ENCODE results near the gene TBC1D24. TPM values are rescaled to one million over a fixed set of nuclear protein-coding genes. Genes with fewer than 3 reads are reported as not detected.

Gene TBC1D24
- total and polyA plus RNA-seq, 8 donors, result 3.2 to 35.6 (median 9.0) TPM

DNA sequence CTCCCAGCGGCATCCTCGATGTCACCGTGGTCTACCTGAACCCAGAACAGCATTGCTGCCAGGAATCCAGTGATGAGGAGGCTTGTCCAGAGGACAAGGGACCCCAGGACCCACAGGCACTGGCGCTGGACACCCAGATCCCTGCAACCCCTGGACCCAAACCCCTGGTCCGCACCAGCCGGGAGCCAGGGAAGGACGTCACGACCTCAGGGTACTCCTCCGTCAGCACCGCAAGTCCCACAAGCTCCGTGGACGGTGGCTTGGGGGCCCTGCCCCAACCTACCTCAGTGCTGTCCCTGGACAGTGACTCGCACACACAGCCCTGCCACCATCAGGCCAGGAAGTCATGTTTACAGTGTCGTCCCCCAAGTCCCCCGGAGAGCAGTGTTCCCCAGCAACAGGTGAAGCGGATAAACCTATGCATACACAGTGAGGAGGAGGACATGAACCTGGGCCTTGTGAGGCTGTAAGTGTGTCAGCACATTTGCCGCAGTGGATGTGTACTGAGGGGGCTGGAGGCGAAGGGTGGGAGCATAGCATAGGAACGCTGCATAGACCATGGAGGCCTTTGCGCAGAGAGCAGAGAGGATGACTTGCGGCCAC lies 18.3 kb upstream of the TBC1D24 start:
- no peak for DNase-seq
- Histone ChIP-seq H3K27me3 (no peaks in the 10 kb centered on the region), H3K4me1 (peaks cover 10 to 25% (median 19%) of the 10 kb centered on the region in 4 donors), H3K9me3 (no peaks in the 10 kb centered on the region), H3K27ac (no peak overlapping the region), H3K4me3 (no peak overlapping the region), H3K36me3 (peaks cover 5 to 45% (median 21%) of the 10 kb centered on the region in 4 donors)
- TF ChIP-seq, protein P1, sequence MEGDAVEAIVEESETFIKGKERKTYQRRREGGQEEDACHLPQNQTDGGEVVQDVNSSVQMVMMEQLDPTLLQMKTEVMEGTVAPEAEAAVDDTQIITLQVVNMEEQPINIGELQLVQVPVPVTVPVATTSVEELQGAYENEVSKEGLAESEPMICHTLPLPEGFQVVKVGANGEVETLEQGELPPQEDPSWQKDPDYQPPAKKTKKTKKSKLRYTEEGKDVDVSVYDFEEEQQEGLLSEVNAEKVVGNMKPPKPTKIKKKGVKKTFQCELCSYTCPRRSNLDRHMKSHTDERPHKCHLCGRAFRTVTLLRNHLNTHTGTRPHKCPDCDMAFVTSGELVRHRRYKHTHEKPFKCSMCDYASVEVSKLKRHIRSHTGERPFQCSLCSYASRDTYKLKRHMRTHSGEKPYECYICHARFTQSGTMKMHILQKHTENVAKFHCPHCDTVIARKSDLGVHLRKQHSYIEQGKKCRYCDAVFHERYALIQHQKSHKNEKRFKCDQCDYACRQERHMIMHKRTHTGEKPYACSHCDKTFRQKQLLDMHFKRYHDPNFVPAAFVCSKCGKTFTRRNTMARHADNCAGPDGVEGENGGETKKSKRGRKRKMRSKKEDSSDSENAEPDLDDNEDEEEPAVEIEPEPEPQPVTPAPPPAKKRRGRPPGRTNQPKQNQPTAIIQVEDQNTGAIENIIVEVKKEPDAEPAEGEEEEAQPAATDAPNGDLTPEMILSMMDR (IDR thresholded peaks at IDR 0.05), result no peak
- TF ChIP-seq EP300 (IDR thresholded peaks at IDR 0.05), result no peak
- no peak for TF ChIP-seq POLR2AphosphoS5 (IDR thresholded peaks at IDR 0.05)
- TF ChIP-seq POLR2A (IDR thresholded peaks at IDR 0.05), result no peak
- 93 to 98% (median 95%) methylated on average over 11 to 21 of the region's 21 CpGs for WGBS, 5 donors
- intact Hi-C loops (cut with DNase I; ENCODE audit: low total_unique reads), result no loop called here

- H3K9me3 ChIP-seq, result no peaks in the 10 kb centered on the region
- 80 to 85% (median 82%) methylated on average over 13 of the region's 13 CpGs for WGBS, 5 donors
- no peak for DNase-seq
- H3K36me3 ChIP-seq, result peaks cover 5 to 39% (median 21%) of the 10 kb centered on the region in 4 donors
- intact Hi-C loops (cut with DNase I; ENCODE audit: low total_unique reads), result no loop called here
- H3K4me3 ChIP-seq, result no peak overlapping the region
- H3K4me1 ChIP-seq, result peaks cover 10 to 25% (median 19%) of the 10 kb centered on the region in 4 donors
- no peak overlapping the region for H3K27ac ChIP-seq
- H3K27me3 ChIP-seq, result no peaks in the 10 kb centered on the region
- TF ChIP-seq POLR2AphosphoS5 (IDR thresholded peaks at IDR 0.05), result no peak
- TF ChIP-seq POLR2A (IDR thresholded peaks at IDR 0.05), result no peak
- TF ChIP-seq, protein P1 (IDR thresholded peaks at IDR 0.05), result no peak
- TF ChIP-seq EP300 (IDR thresholded peaks at IDR 0.05), result no peak
Measured at GRCh38 chr16:2457267-2457666, 17.7 kb upstream of the TBC1D24 start.

GRCh38 chr16:2457946-2458345 lies 17.0 kb upstream of the TBC1D24 start:
- Histone ChIP-seq H3K4me1 (peaks cover 10 to 25% (median 19%) of the 10 kb centered on the region in 4 donors), H3K9me3 (no peaks in the 10 kb centered on the region), H3K27me3 (no peaks in the 10 kb centered on the region), H3K36me3 (peaks cover 5 to 34% (median 21%) of the 10 kb centered on the region in 4 donors), H3K4me3 (no peak overlapping the region), H3K27ac (no peak overlapping the region)
- TF ChIP-seq, protein P1 (IDR thresholded peaks at IDR 0.05), result no peak
- TF ChIP-seq POLR2AphosphoS5 (IDR thresholded peaks at IDR 0.05), result no peak
- TF ChIP-seq EP300 (IDR thresholded peaks at IDR 0.05), result no peak
- TF ChIP-seq POLR2A (IDR thresholded peaks at IDR 0.05), result no peak
- intact Hi-C loops (cut with DNase I; ENCODE audit: low total_unique reads), result no loop called here
- 58 to 75% (median 71%) methylated on average over 6 to 7 of the region's 7 CpGs for WGBS, 5 donors
- no peak for DNase-seq

DNA sequence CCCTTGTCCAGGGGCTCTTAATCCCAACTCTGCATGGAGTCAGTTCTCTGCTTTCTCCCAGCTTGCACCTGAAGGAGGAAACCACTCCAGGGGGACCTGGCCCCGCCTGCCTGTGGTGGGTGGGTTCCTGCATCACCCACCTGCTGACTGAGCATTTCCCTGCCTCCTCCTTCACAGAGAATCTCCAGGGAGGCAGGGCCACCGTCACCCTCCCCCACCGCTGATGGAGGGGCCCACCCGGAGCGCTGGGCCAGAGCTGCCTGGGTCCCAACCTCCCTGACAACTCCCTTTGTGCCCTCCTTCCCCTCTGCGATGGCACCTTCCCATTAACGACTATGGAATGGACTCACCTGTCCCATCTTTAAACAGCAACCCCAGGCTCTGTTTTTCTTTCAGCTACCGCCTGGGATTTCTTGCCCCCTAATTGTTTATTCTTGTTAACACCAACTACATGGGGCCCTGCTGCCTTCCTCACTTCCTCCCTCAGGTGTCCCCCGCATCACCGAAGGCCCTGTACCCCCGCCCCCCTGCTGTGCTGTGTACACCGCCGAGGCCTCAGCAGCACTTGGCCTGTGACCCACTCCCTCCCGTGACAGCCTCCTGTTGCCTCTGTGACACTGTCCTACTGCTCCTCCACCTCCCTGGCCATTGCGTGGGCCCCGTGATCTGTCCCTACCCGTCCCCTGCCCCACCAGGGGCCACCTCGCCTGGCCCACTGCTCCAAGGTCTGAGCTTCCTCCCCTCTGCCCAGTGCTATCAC lies 15.9 kb upstream of the TBC1D24 start:
- Histone ChIP-seq H3K27me3 (no peaks in the 10 kb centered on the region), H3K36me3 (peaks cover 5 to 23% (median 14%) of the 10 kb centered on the region in 4 donors), H3K9me3 (no peaks in the 10 kb centered on the region), H3K4me1 (peaks cover 10 to 25% (median 19%) of the 10 kb centered on the region in 4 donors), H3K4me3 (peak overlapping the region; percentile 48 to 66 (median 58)), H3K27ac (peak overlapping the region in 3 of 5 donors; percentile 21 to 65 (median 34))
- DNase-seq, result no peak
- 18 to 23% (median 20%) methylated on average over 18 of the region's 18 CpGs for WGBS, 5 donors
- intact Hi-C loops (cut with DNase I; ENCODE audit: low total_unique reads), result no loop called here
- TF ChIP-seq, protein P1 (IDR thresholded peaks at IDR 0.05), result no peak
- TF ChIP-seq EP300 (IDR thresholded peaks at IDR 0.05) (no peak), POLR2AphosphoS5 (IDR thresholded peaks at IDR 0.05) (no peak), POLR2A (IDR thresholded peaks at IDR 0.05) (no peak)

All from stomach (tissue), 9 donors.